Activated naive CD8-positive, alpha-beta T cell treated with anti-CD3 and anti-CD28 coated beads, Interleukin-2, amount 10 ng/mL, durations not matched to agents 7 days and 5 days (primary cell): Measurements from ENCODE around the gene RGS17. TPM values are rescaled to one million over a fixed set of nuclear protein-coding genes. Genes with fewer than 3 reads are reported as not detected.
A peak's percentile ranks its signal among the peaks of the same experiment; 100 is the strongest.
"Not testable (repeated sequence)": the region's sequence is repeated elsewhere in the genome, so short reads cannot be mapped to it uniquely, and the experiment has no call there.

Source experiments
- ATAC-seq: fragments of 150-1000 bp; cut with Tn5 transposase; one replicate; pipeline ENCODE4 v1.10.0; 2021; ENCODE audit warnings: low read depth, moderate library complexity
- POLR2A ChIA-PET: fragments of 350-600 bp; sonication (Branson Sonifier 250); formaldehyde crosslinking; loops from one replicate; lab custom pipeline; 2021; ENCODE audit warnings: antibody characterized with exemption; lab: Charles Lee
- DNase-seq: peaks from one replicate; pipeline ENCODE4 v3.0.0; 2021
- H3K27ac Mint-ChIP-seq: one replicate; pipeline ENCODE4 v1.8.0; 2022; ENCODE audit warnings: mild to moderate bottlenecking, mixed read lengths
- H3K27me3 Mint-ChIP-seq: one replicate; pipeline ENCODE4 v1.8.0; 2022; ENCODE audit warnings: mild to moderate bottlenecking, moderate library complexity, mixed read lengths
- H3K36me3 Mint-ChIP-seq: one replicate; pipeline ENCODE4 v1.8.0; 2021; ENCODE audit warnings: mild to moderate bottlenecking, mixed read lengths
- H3K4me1 Mint-ChIP-seq: one replicate; pipeline ENCODE4 v1.8.0; 2021; ENCODE audit warnings: mixed read lengths
- H3K4me3 Mint-ChIP-seq: one replicate; pipeline ENCODE4 v1.8.0; 2022; ENCODE audit warnings: mild to moderate bottlenecking, moderate library complexity, mixed read lengths
- H3K9me3 Mint-ChIP-seq: one replicate; pipeline ENCODE4 v1.8.0; 2021; ENCODE audit warnings: mixed read lengths
- total RNA-seq, 2 experiments: library from RNA; stranded (reverse); gene quantifications; one replicate each; pipeline ENCODE4 v1.2.3, GENCODE V29; 2021

RGS17 gene
- total RNA-seq, 2 experiments from 2014 or later = not detected

GRCh38 chr6:153000790-153001189 is 130.3 kb downstream of the RGS17 start:
- peak overlapping the region; percentile 98 for H3K4me3 Mint-ChIP-seq
- H3K4me1 Mint-ChIP-seq = peaks cover 36% of the 10 kb centered on the region
- not testable (repeated sequence) for H3K9me3 Mint-ChIP-seq, ATAC-seq, DNase-seq, H3K27me3 Mint-ChIP-seq
- peaks cover 30% of the 10 kb centered on the region for H3K36me3 Mint-ChIP-seq
- peak overlapping the region; percentile 95 for H3K27ac Mint-ChIP-seq
- POLR2A ChIA-PET = interaction anchor here (0.7 to 3.2 kb wide), 3 partner anchors 17 to 26 kb away, joined by 3 to 43 read pairs (median 4); partner anchors contain the start of gene FBXO5

DNA sequence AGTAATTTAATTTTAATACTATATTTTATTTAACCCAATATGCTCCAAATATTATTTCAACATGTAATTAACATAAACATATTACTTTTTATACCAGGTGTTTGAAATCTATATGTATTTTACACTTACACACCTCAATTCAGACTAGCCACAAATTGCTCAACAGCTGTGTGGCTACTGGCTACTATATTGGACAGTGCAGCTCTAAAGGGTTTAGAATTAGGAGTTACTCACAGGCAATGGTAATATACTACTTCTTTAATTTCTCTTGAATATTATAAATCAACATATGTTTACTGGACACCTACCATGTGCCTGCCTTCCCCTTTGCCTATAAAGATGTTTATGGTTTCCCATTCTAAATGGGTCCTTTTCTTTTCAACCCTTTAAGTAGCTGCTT is 130.8 kb downstream of the RGS17 start:
- POLR2A ChIA-PET = interaction anchor here (0.7 to 3.2 kb wide), 3 partner anchors 16 to 25 kb away, joined by 3 to 43 read pairs (median 4); partner anchors contain the start of gene FBXO5
- Mint-ChIP-seq H3K9me3 (peaks cover 6% of the 10 kb centered on the region), H3K27me3 (no peaks in the 10 kb centered on the region), H3K4me1 (peaks cover 36% of the 10 kb centered on the region), H3K4me3 (peak overlapping the region; percentile 98), H3K27ac (peak overlapping the region; percentile 4), H3K36me3 (peaks cover 30% of the 10 kb centered on the region)
- ATAC-seq (no peak), DNase-seq (no peak)

GRCh38 chr6:152999538-152999937 is 131.5 kb downstream of the RGS17 start:
- H3K9me3 Mint-ChIP-seq, ATAC-seq, H3K27me3 Mint-ChIP-seq, DNase-seq: not testable (repeated sequence)
- Mint-ChIP-seq H3K4me3 (peak overlapping the region; percentile 65), H3K27ac (peak overlapping the region; percentile 15), H3K36me3 (peaks cover 30% of the 10 kb centered on the region), H3K4me1 (peaks cover 37% of the 10 kb centered on the region)
- POLR2A ChIA-PET = interaction anchor here (3.2 kb wide), 1 partner anchor 15 kb away, joined by 43 read pairs; the partner anchor contains the start of gene FBXO5

GRCh38 chr6:152993847-152994246 is 137.2 kb downstream of the RGS17 start:
- ATAC-seq = no peak
- peaks cover 34% of the 10 kb centered on the region for H3K36me3 Mint-ChIP-seq
- DNase-seq = no peak
- POLR2A ChIA-PET = no interaction called here
- no peak overlapping the region for H3K4me3 Mint-ChIP-seq
- H3K9me3 Mint-ChIP-seq = no peaks in the 10 kb centered on the region
- no peak overlapping the region for H3K27ac Mint-ChIP-seq
- peaks cover 18% of the 10 kb centered on the region for H3K4me1 Mint-ChIP-seq
- no peaks in the 10 kb centered on the region for H3K27me3 Mint-ChIP-seq

- H3K4me3 Mint-ChIP-seq = no peak overlapping the region
- DNase-seq = no peak
- peaks cover 18% of the 10 kb centered on the region for H3K4me1 Mint-ChIP-seq
- peak overlapping the region; percentile 1 for H3K27ac Mint-ChIP-seq
- POLR2A ChIA-PET = no interaction called here
- H3K27me3 Mint-ChIP-seq = no peaks in the 10 kb centered on the region
- no peak for ATAC-seq
- peaks cover 34% of the 10 kb centered on the region for H3K36me3 Mint-ChIP-seq
- no peaks in the 10 kb centered on the region for H3K9me3 Mint-ChIP-seq
Observed at GRCh38 chr6:152993431-152993830, 137.7 kb downstream of the RGS17 start.

DNA sequence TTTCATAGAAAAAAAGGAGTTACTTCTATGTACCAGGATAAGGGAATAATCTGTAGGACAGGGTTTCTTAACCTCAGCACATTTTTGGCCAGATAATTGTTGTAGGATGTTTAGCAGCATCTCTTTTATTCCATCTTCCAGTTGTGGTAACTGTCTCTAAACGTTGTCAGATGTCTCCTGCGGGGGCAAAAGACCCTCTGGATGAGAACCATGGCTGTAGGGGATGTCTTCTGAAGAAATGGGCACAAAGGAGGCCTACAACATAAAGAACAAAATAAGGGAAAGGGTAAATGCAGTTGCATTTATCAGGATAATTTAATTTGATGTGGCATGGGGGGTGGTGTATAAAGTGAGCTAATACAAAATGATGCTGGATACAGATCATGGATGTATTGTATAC is 144.1 kb downstream of the RGS17 start:
- no peak for DNase-seq
- Mint-ChIP-seq H3K4me3 (no peak overlapping the region), H3K9me3 (no peaks in the 10 kb centered on the region), H3K27me3 (no peaks in the 10 kb centered on the region), H3K36me3 (peaks cover 19% of the 10 kb centered on the region), H3K27ac (peak overlapping the region; percentile 57), H3K4me1 (peaks cover 11% of the 10 kb centered on the region)
- no peak for ATAC-seq
- POLR2A ChIA-PET = interaction anchor here (0.6 to 2.2 kb wide), 2 partner anchors 10 to 937 kb away, joined by 3 to 8 read pairs; no protein-coding TSS in a partner anchor

- not testable (repeated sequence) for H3K27me3 Mint-ChIP-seq, DNase-seq, H3K9me3 Mint-ChIP-seq, ATAC-seq
- H3K36me3 Mint-ChIP-seq = peaks cover 22% of the 10 kb centered on the region
- peak overlapping the region; percentile 68 for H3K27ac Mint-ChIP-seq
- H3K4me1 Mint-ChIP-seq = peaks cover 20% of the 10 kb centered on the region
- peak overlapping the region; percentile 99 for H3K4me3 Mint-ChIP-seq
- POLR2A ChIA-PET = interaction anchor here (2.2 to 3.8 kb wide), 2 partner anchors 12 to 16 kb away, joined by 8 to 43 read pairs; partner anchors contain the start of gene MTRF1L
Observed at GRCh38 chr6:152985300-152985699, 145.8 kb downstream of the RGS17 start.

DNA sequence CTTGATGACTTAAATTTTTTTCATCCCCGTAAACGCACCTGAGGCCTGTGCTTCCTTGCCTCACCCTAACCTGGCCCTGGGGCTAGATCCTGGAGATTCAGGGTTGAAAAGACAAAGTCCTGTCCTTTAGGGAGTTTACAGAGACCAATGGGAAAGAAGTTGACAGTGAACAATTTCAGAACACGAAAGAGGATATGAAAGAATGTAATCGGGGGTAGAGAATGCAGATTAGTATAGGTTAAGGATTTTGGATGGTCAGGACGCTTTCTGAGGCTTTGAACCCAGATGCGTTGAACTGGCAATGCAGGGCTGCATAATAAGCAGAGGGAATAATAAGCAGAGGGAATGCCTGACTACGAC is 146.6 kb downstream of the RGS17 start:
- no peak for DNase-seq
- Mint-ChIP-seq H3K27me3 (no peaks in the 10 kb centered on the region), H3K4me1 (peaks cover 26% of the 10 kb centered on the region), H3K4me3 (peak overlapping the region; percentile 99), H3K9me3 (no peaks in the 10 kb centered on the region), H3K36me3 (peaks cover 24% of the 10 kb centered on the region), H3K27ac (peak overlapping the region; percentile 99)
- ATAC-seq = no peak
- POLR2A ChIA-PET = interaction anchor here (0.6 to 3.8 kb wide), 3 partner anchors 14 to 1263 kb away, joined by 4 to 43 read pairs (median 6); partner anchors contain the start of gene MTRF1L

DNA sequence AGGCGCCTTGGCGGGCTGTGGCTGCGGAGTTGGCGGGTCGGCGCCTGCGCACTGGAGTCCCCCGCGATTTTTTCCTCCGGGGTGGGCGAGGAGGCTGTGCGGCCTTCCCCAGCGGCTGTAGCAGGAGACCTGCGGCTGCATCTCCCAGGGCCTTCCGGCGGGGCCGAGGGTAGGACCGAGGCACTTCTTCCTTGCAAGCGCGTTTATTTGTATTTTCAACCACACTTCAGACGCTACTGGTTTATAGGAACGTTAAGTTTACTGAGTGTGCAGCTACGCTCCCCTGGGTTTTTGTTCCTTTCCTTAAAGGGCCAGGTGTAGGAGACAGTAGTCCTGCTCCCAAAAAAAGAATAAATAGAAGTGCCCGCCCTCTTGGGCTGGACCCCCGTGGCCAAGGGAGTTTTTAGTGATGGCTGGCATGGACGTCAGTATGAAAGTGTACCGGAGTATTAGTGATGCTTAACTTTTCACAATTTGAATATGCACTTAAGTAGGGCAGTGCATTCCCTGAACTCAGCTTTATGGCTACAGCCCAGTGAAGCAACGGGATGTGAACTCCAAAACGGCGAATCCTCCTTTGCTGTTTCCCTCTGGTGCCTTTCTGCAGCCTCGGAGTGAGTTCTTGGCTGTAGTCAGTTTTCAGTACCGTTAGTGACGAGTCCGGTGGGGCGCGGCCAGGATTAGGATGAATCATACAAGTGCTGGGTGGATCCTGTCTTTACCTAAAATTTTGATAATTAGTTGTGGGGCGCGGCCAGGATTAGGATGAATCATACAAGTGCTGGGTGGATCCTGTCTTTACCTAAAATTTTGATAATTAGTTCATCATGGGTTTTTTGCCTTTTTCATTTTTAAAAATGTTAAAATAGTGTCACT is 147.2 kb downstream of the RGS17 start:
- POLR2A ChIA-PET = interaction anchor here (1.1 to 3.8 kb wide), 8 partner anchors 10 to 799 kb away, joined by 3 to 43 read pairs (median 6); partner anchors contain the start of gene MTRF1L
- Mint-ChIP-seq H3K9me3 (no peaks in the 10 kb centered on the region), H3K4me3 (peak overlapping the region; percentile 99), H3K4me1 (peaks cover 31% of the 10 kb centered on the region), H3K27ac (peak overlapping the region; percentile 99), H3K36me3 (peaks cover 24% of the 10 kb centered on the region), H3K27me3 (no peaks in the 10 kb centered on the region)
- DNase-seq (peak; percentile 97), ATAC-seq (peak; percentile 19)

GRCh38 chr6:152982904-152983636 is 148.0 kb downstream of the RGS17 start, which contains the start of gene FBXO5:
TSS of gene FBXO5 (minus strand) at chr6:152983041. CDS start at chr6:152982959, 82 bp downstream.
- Mint-ChIP-seq H3K27me3 (no peaks in the 10 kb centered on the region), H3K4me1 (peaks cover 34% of the 10 kb centered on the region), H3K9me3 (no peaks in the 10 kb centered on the region), H3K36me3 (peaks cover 28% of the 10 kb centered on the region), H3K4me3 (peak within 1 kb of the TSS; percentile 99), H3K27ac (peak within 1 kb of the TSS; percentile 99)
- ATAC-seq = peak; percentile 84
- peak; percentile 98 for DNase-seq
- POLR2A ChIA-PET = interaction anchor here (0.5 to 3.8 kb wide), 12 partner anchors 8 to 1609 kb away, joined by 3 to 43 read pairs (median 6); partner anchors contain the start of gene MTRF1L

GRCh38 chr6:152981989-152982903 is 148.8 kb downstream of the RGS17 start:
- Mint-ChIP-seq H3K27me3 (no peaks in the 10 kb centered on the region), H3K27ac (peak overlapping the region; percentile 99), H3K4me3 (peak overlapping the region; percentile 99), H3K9me3 (no peaks in the 10 kb centered on the region), H3K4me1 (peaks cover 39% of the 10 kb centered on the region), H3K36me3 (peaks cover 27% of the 10 kb centered on the region)
- ATAC-seq (no peak), DNase-seq (peak; percentile 60)
- POLR2A ChIA-PET = interaction anchor here (0.9 to 3.8 kb wide), 10 partner anchors 8 to 1592 kb away, joined by 3 to 43 read pairs (median 6); partner anchors contain the start of gene MTRF1L

- DNase-seq (no peak), ATAC-seq (no peak)
- Mint-ChIP-seq H3K36me3 (peaks cover 30% of the 10 kb centered on the region), H3K27ac (peak overlapping the region; percentile 19), H3K4me1 (peaks cover 46% of the 10 kb centered on the region), H3K27me3 (no peaks in the 10 kb centered on the region), H3K4me3 (peak overlapping the region; percentile 80), H3K9me3 (no peaks in the 10 kb centered on the region)
- POLR2A ChIA-PET = no interaction called here
Observed at GRCh38 chr6:152981219-152981618, 149.9 kb downstream of the RGS17 start.
